H1 (cell line): ENCODE data around the gene PROZ. TPM values are rescaled to one million over a fixed set of nuclear protein-coding genes. Genes with fewer than 3 reads are reported as not detected.

Experiments used
- CTCF ChIA-PET: fragments of 300-600 bp; sonication (Branson Sonifier 250); formaldehyde crosslinking; loops from one replicate; lab custom pipeline; 2021; ENCODE audit not compliant: partially characterized antibody; lab: Charles Lee
- POLR2A ChIA-PET: fragments of 300-600 bp; sonication (Branson Sonifier 250); formaldehyde crosslinking; loops from one replicate; lab custom pipeline; 2021; ENCODE audit warnings: inconsistent platforms; ENCODE audit not compliant: partially characterized antibody; lab: Charles Lee
- DNase-seq, 2 experiments: peaks; one replicate each; pipeline versions ENCODE4 v3.0.0 to v3.0.0-alpha.2; 2010 to 2022; ENCODE audit warnings: low spot score in 2 of 2, low read depth in 1 of 2, mixed read lengths in 1 of 2
- FAIRE-seq: peaks from 2 replicates; lab custom pipeline; 2011; peaks lifted over from hg19 to GRCh38; lab: Jason Lieb, UNC
- H2AFZ ChIP-seq: 2 replicates; pipeline ENCODE4 v1.8.1; 2012; ENCODE audit warnings: low read length, inconsistent platforms
- H2AK5ac ChIP-seq: 2 replicates; pipeline ENCODE4 v1.6.1; 2013; ENCODE audit warnings: low read depth, low read length
- H2BK120ac ChIP-seq: replicated peaks from 2 replicates; pipeline ENCODE3; 2013; ENCODE audit warnings: low read depth, low read length, inconsistent platforms
- H2BK12ac ChIP-seq: 2 replicates; pipeline ENCODE4 v1.6.1; 2013; ENCODE audit warnings: low read depth, low read length
- H2BK15ac ChIP-seq: 2 replicates; pipeline ENCODE4 v1.6.1; 2013; ENCODE audit warnings: low read length
- H2BK20ac ChIP-seq: 2 replicates; pipeline ENCODE4 v1.6.1; 2013; ENCODE audit warnings: low read length
- H2BK5ac ChIP-seq: 2 replicates; pipeline ENCODE4 v1.6.1; 2013; ENCODE audit warnings: low read depth, low read length
- H3K14ac ChIP-seq: 2 replicates; pipeline ENCODE4 v1.6.1; 2013; ENCODE audit warnings: inconsistent platforms; ENCODE audit not compliant: insufficient read length
- H3K18ac ChIP-seq: 2 replicates; pipeline ENCODE4 v1.6.1; 2013; ENCODE audit warnings: low read length; ENCODE audit errors: extremely low read depth
- H3K23ac ChIP-seq: 2 replicates; pipeline ENCODE4 v1.6.1; 2013; ENCODE audit warnings: inconsistent platforms; ENCODE audit not compliant: insufficient read length
- H3K23me2 ChIP-seq: 2 replicates; pipeline ENCODE4 v1.6.1; 2013; ENCODE audit warnings: low read depth, low read length
- H3K27ac ChIP-seq: 2 replicates; pipeline ENCODE4 v1.6.1; 2011; ENCODE audit warnings: low read depth, low read length, inconsistent platforms
- H3K27me3 ChIP-seq, 4 experiments: replicated peaks in 1 of 4; 1 replicate in 1 of 4; 2 replicates in 3 of 4; pipeline versions ENCODE4 v1.6.1 to v1.8.1; 2011 to 2013; ENCODE audit warnings: low read length in 3 of 4, mild to moderate bottlenecking in 3 of 4, inconsistent platforms in 2 of 4, mixed read lengths in 2 of 4, moderate library complexity in 1 of 4; ENCODE audit not compliant: control insufficient read depth in 3 of 4, insufficient read depth in 3 of 4; ENCODE audit errors: extremely low read depth in 1 of 4
- H3K36me3 ChIP-seq, 4 experiments: 2 replicates each; pipeline versions ENCODE4 v1.6.1 to v1.8.1; 2011 to 2013; ENCODE audit warnings: mild to moderate bottlenecking in 4 of 4, low read length in 3 of 4, moderate library complexity in 2 of 4, control low read depth in 1 of 4, inconsistent platforms in 1 of 4; ENCODE audit not compliant: insufficient read depth in 4 of 4, control insufficient read depth in 2 of 4
- H3K4ac ChIP-seq: replicated peaks from 2 replicates; pipeline ENCODE3; 2013; ENCODE audit warnings: low read length, low read depth, mixed read lengths, inconsistent platforms; ENCODE audit not compliant: insufficient read length
- H3K4me1 ChIP-seq, 4 experiments: replicated peaks in 1 of 4; 1 replicate in 1 of 4; 2 replicates in 3 of 4; pipeline versions ENCODE4 v1.6.1 to v1.8.1; 2011 to 2013; ENCODE audit warnings: low read length in 3 of 4, inconsistent platforms in 2 of 4, mixed read lengths in 1 of 4; ENCODE audit not compliant: insufficient read depth in 4 of 4, control insufficient read depth in 3 of 4
- H3K4me2 ChIP-seq, 2 experiments: 2 replicates each; pipeline versions ENCODE4 v1.6.1 to v1.8.1; 2011 to 2013; ENCODE audit warnings: low read depth in 2 of 2, low read length in 2 of 2, control low read depth in 1 of 2, inconsistent platforms in 1 of 2, mild to moderate bottlenecking in 1 of 2; ENCODE audit not compliant: insufficient read depth in 1 of 2
- H3K4me3 ChIP-seq, 4 experiments: fragments of 200-600, 300-600 bp in 1 of 4; sonication (generic), shearing (Covaris generic), sonication (Bioruptor Twin) in 1 of 4; 2 replicates each; pipeline versions ENCODE4 v1.5.1 to v1.8.1; 2011 to 2016; ENCODE audit warnings: low read length in 4 of 4, low read depth in 3 of 4, control low read depth in 2 of 4, inconsistent platforms in 2 of 4, mild to moderate bottlenecking in 2 of 4, mixed read lengths in 1 of 4, moderate library complexity in 1 of 4; ENCODE audit not compliant: insufficient read depth in 2 of 4; ENCODE audit errors: extremely low read depth in 1 of 4
- H3K56ac ChIP-seq: replicated peaks from 2 replicates; pipeline ENCODE3; 2013; ENCODE audit warnings: low read depth, mild to moderate bottlenecking, mixed read lengths, low read length, inconsistent platforms; ENCODE audit not compliant: insufficient read length
- H3K79me1 ChIP-seq: 2 replicates; pipeline ENCODE4 v1.6.1; 2013; ENCODE audit warnings: low read depth, low read length, control low read depth
- H3K79me2 ChIP-seq, 2 experiments: 2 replicates each; pipeline versions ENCODE4 v1.6.1 to v1.8.1; 2012 to 2013; ENCODE audit warnings: low read length in 2 of 2, mild to moderate bottlenecking in 2 of 2, inconsistent platforms in 1 of 2; ENCODE audit not compliant: insufficient read depth in 2 of 2, control insufficient read depth in 1 of 2
- H3K9ac ChIP-seq, 4 experiments: replicated peaks in 1 of 4; 1 replicate in 1 of 4; 2 replicates in 3 of 4; pipeline versions ENCODE4 v1.6.1 to v1.8.1; 2011 to 2013; ENCODE audit warnings: low read depth in 3 of 4, low read length in 3 of 4, control low read depth in 2 of 4, mild to moderate bottlenecking in 2 of 4, moderate library complexity in 2 of 4, inconsistent platforms in 1 of 4; ENCODE audit errors: extremely low read depth in 1 of 4
- H3K9me3 ChIP-seq, 2 experiments: 2 replicates each; pipeline versions ENCODE4 v1.6.1 to v1.8.1; 2012 to 2013; ENCODE audit warnings: mild to moderate bottlenecking in 2 of 2, moderate library complexity in 2 of 2, control low read depth in 1 of 2, inconsistent platforms in 1 of 2, low read depth in 1 of 2, low read length in 1 of 2, mixed read lengths in 1 of 2; ENCODE audit not compliant: insufficient read depth in 2 of 2
- H4K20me1 ChIP-seq, 2 experiments: replicated peaks in 1 of 2; 2 replicates each; pipeline versions ENCODE3 to v1.8.1; 2011 to 2013; ENCODE audit warnings: inconsistent platforms in 2 of 2, low read length in 2 of 2, mild to moderate bottlenecking in 1 of 2; ENCODE audit not compliant: insufficient read depth in 2 of 2, control insufficient read depth in 1 of 2
- H4K5ac ChIP-seq: 2 replicates; pipeline ENCODE4 v1.6.1; 2013; ENCODE audit warnings: low read length, low read depth, mixed read lengths, inconsistent platforms; ENCODE audit not compliant: insufficient read length
- H4K8ac ChIP-seq: 2 replicates; pipeline ENCODE4 v1.8.0; 2013; ENCODE audit warnings: mild to moderate bottlenecking, moderate library complexity, low read length, inconsistent platforms; ENCODE audit not compliant: insufficient read depth; ENCODE audit errors: extremely low read depth
- H4K91ac ChIP-seq: replicated peaks from 2 replicates; pipeline ENCODE3; 2013; ENCODE audit warnings: low read length, mixed read lengths, inconsistent platforms; ENCODE audit not compliant: insufficient read length
- CTBP2 ChIP-seq: IDR thresholded peaks from 2 replicates; pipeline ENCODE4 v1.7.0; 2011; ENCODE audit warnings: borderline replicate concordance, mild to moderate bottlenecking, moderate library complexity, mixed read lengths, low read length; ENCODE audit not compliant: insufficient read depth, insufficient read length
- HDAC2 ChIP-seq, 2 experiments: fragments of 300-600 bp in 1 of 2; sonication (generic) in 1 of 2; IDR thresholded peaks; 2 replicates each; pipeline ENCODE4 v1.6.1; 2011 to 2012; ENCODE audit warnings: low read depth in 2 of 2, low read length in 2 of 2, mild to moderate bottlenecking in 2 of 2, moderate library complexity in 2 of 2, borderline replicate concordance in 1 of 2, inconsistent platforms in 1 of 2
- HDAC6 ChIP-seq: IDR thresholded peaks from one replicate; pipeline ENCODE4 v1.7.1; 2012; ENCODE audit warnings: low read depth, mild to moderate bottlenecking, inconsistent platforms, low read length, moderate library complexity
- JUND ChIP-seq: IDR thresholded peaks from 2 replicates; pipeline ENCODE4 v1.6.1; 2011; ENCODE audit warnings: mild to moderate bottlenecking, improper control_type of control experiment, low read length
- KDM4A ChIP-seq: IDR thresholded peaks from one replicate; pipeline ENCODE4 v1.7.1; 2012; ENCODE audit warnings: low read depth, mild to moderate bottlenecking, moderate library complexity, low read length, inconsistent platforms; ENCODE audit not compliant: severe bottlenecking
- PHF8 ChIP-seq: fragments of 200-600 bp; sonication (generic); conservative IDR thresholded peaks from 2 replicates; pipeline ENCODE4 v1.7.1; 2012; ENCODE audit warnings: low read depth, mild to moderate bottlenecking, inconsistent platforms, low read length, moderate library complexity
- POLR2AphosphoS5 ChIP-seq: IDR thresholded peaks from 2 replicates; pipeline ENCODE4 v1.6.1; 2011; ENCODE audit warnings: low read depth, low read length
- RBBP5 ChIP-seq: IDR thresholded peaks from 2 replicates; pipeline ENCODE4 v1.7.1; 2012; ENCODE audit warnings: low read depth, mild to moderate bottlenecking, inconsistent platforms, low read length, moderate library complexity, borderline replicate concordance
- SIN3A ChIP-seq, 2 experiments: IDR thresholded peaks in 1 of 2; conservative IDR thresholded peaks in 1 of 2; 2 replicates each; pipeline ENCODE4 v1.6.1; 2011 to 2012; ENCODE audit warnings: low read length in 2 of 2, improper control_type of control experiment in 1 of 2, low read depth in 1 of 2, mild to moderate bottlenecking in 1 of 2
- TEAD4 ChIP-seq: IDR thresholded peaks from 2 replicates; pipeline ENCODE4 v1.6.1; 2012; ENCODE audit warnings: low read depth, low read length, inconsistent platforms, mixed read lengths
- whole genome bisulfite sequencing, 2 experiments: shearing (Covaris generic) in 1 of 2; methylation state at CpG; one replicate each; pipeline versions ENCODE4 v1.1.6 to v1.1.7; 2013 to 2015; ENCODE audit warnings: low lambda C conversion rate in 2 of 2, mixed read lengths in 2 of 2, inconsistent platforms in 1 of 2, low coverage in 1 of 2, missing lambda C conversion rate in 1 of 2; ENCODE audit not compliant: insufficient replicate concordance in 2 of 2, insufficient coverage in 1 of 2, insufficient read length in 1 of 2; ENCODE audit errors: extremely low coverage in 1 of 2, missing lambda C conversion rate in 1 of 2; 5-methylcytosine and 5-hydroxymethylcytosine counted together
- polyA plus RNA-seq, 7 experiments: library from polyadenylated mRNA; depleted of rRNA in 3 of 7; stranded (reverse) in 5 of 7; unstranded in 2 of 7; fragments of >200 nt in 5 of 7; fragments of 200-250 nt in 2 of 7; gene quantifications; 1 replicate in 5 of 7; 2 replicates in 1 of 7; 4 replicates in 1 of 7; pipeline versions ENCODE4 v1.2.1 to v1.2.3, GENCODE V29; 2011 to 2013; ENCODE audit warnings: missing spikeins in 2 of 7, mixed read lengths in 2 of 7
- total RNA-seq: library from RNA; stranded (reverse); fragmentation: NEBNext Ultra II Directional; extraction: Animal tissue kit (Norgen Biotek cat#: 25700); gene quantifications from 2 replicates; pipeline ENCODE4 v1.2.1, GENCODE V29; 2021

Gene PROZ
- total and polyA plus RNA-seq, 2 of the 8 experiments (the other 6 are each of a cell fraction or from before 2014, with no cell fraction given), result not detected

DNA sequence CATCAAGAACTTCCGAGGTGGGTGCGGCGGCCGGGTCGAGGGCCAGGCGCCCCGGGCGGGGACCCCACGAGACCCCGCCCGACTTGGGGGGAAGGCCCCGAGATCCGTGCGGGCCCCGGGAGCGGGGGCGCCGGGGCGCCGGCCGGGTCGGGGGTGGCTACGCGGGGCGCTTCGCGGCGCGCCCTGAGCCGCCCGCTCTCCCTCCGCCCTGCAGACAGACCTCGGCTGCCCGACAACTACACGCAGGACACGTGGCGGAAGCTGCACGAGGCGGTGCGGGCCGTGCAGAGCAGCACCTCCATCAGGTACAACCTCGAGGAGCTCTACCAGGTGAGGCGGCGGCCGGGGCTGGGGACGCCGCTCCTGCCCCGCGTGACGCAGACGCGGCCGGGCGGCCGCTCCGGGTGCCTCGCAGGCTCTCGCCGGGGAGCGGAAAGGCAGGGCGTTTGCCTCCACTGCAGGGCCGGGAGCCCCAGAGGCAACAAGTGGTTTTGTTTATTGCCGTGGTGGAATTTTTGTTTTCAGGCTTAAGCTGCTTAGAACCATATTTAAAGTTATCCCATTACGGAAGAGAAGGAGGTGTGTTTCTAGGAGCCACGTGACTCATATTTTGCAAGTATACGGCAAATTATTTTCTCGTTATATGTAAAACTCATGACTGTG is 51.4 kb downstream of the PROZ start:
- POLR2A ChIA-PET, result interaction anchor here (0.6 to 3.7 kb wide), 27 partner anchors 9 to 1072 kb away, joined by 3 to 26 read pairs (median 4); partner anchors contain the start of genes GRTP1, LAMP1, TFDP1 and UPF3A
- Histone ChIP-seq H3K14ac (no peak overlapping the region), H2BK5ac (peak overlapping the region; percentile 90; the same call in 1 of the 2 replicates), H2AK5ac (no peak overlapping the region), H2AFZ (no peak overlapping the region), H2BK20ac (no peak overlapping the region), H3K23me2 (peaks cover 5% of the 10 kb centered on the region), H2BK15ac (no peak overlapping the region), H3K23ac (no peak overlapping the region), H3K27ac (peak overlapping the region; percentile 69), H3K9me3 (no peaks in the 10 kb centered on the region), H3K56ac (no peak overlapping the region), H4K91ac (peak overlapping the region; percentile 59), H3K4me3 (peak overlapping the region; percentile 76 to 83 (median 78)), H3K79me1 (peaks cover 12% of the 10 kb centered on the region), H3K4ac (peak overlapping the region; percentile 94), H2BK120ac (no peak overlapping the region), H2BK12ac (no peak overlapping the region), H3K27me3 (no peaks in the 10 kb centered on the region), H3K18ac (no peak overlapping the region; the same call in 1 of the 2 replicates), H3K79me2 (peaks cover 48 to 84% of the 10 kb centered on the region in 2 experiments), H3K4me2 (peak overlapping the region; percentile 68 to 78), H4K8ac (peak overlapping the region; percentile 93), H3K4me1 (peaks cover 2 to 6% (median 4%) of the 10 kb centered on the region in 4 experiments; a peak in 6 of 7 replicates), H4K5ac (peak overlapping the region; percentile 90), H3K9ac (peak overlapping the region; percentile 49 to 87 (median 80); a peak in 6 of 7 replicates), H4K20me1 (peaks cover 7 to 22% of the 10 kb centered on the region in 2 experiments), H3K36me3 (peaks cover 0 to 17% (median 1%) of the 10 kb centered on the region in 4 experiments; a peak in 4 of 8 replicates)
- DNase-seq, result peak in 1 of 2 experiments; percentile 76
- FAIRE-seq, result no peak
- CTCF ChIA-PET, result interaction anchor here (0.6 to 1.5 kb wide), 3 partner anchors 10 to 118 kb away, joined by 3 read pairs; no protein-coding TSS in a partner anchor
- 1% methylated on average over 45 of the region's 67 CpGs; no CpG with 5 or more reads in 1 of the 2 experiments for WGBS, 2 experiments
- TF ChIP-seq TEAD4, result no peak
- no peak for TF ChIP-seq CTBP2
- peak; percentile 71 for TF ChIP-seq POLR2AphosphoS5
- peak; percentile 53 for TF ChIP-seq PHF8
- peak; percentile 4 to 89; a peak in 2 of 4 replicates for TF ChIP-seq SIN3A (conservative IDR thresholded peaks at IDR 0.05 in 1 of 2, IDR thresholded peaks at IDR 0.05 in 1 of 2; ENCODE audit: low read depth in 1 of 2, low read length in 2 of 2)
- no peak for TF ChIP-seq JUND
- TF ChIP-seq HDAC2 (IDR thresholded peaks at IDR 0.05; ENCODE audit: borderline replicate concordance in 1 of 2, low read depth in 2 of 2, low read length in 2 of 2), result peak in 1 of 2 experiments; percentile 78; a peak in 2 of 4 replicates
- peak; percentile 71 for TF ChIP-seq KDM4A
- TF ChIP-seq RBBP5, result 0 out of 2 replicates have a peak, but pooled peaks have one; percentile 30
- no peak for TF ChIP-seq HDAC6
